GM21381 (cell line): ENCODE measurements around the gene ZBED4.

Experiments used
- ATAC-seq: cut with Tn5 transposase; IDR thresholded peaks from one replicate; pipeline ENCODE4 v1.9.1; 2021; ENCODE audit warnings: mild to moderate bottlenecking, moderate library complexity; ENCODE audit not compliant: unreplicated experiment

The ZBED4 gene

DNA sequence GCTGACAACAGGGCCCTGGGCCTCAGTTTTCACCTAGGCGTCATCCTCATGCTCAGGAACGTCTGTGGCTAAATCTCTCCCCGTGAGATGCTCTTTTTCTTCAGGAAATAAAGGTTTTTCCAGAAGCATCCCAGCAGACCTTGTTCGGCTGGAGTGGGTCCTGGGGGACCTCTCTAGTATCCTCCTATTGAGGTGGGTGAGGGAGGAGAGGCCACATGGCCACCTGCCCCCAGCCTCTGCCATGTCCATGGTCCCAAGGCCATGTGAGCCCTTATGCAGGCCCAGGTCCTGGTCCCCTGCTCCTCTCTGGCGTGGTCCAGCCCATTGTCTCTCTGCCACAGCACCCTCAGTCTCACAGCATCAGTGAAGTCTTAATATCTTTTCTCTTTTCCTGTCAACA is 42.6 kb downstream of the ZBED4 start:
- ATAC-seq = no peak

DNA sequence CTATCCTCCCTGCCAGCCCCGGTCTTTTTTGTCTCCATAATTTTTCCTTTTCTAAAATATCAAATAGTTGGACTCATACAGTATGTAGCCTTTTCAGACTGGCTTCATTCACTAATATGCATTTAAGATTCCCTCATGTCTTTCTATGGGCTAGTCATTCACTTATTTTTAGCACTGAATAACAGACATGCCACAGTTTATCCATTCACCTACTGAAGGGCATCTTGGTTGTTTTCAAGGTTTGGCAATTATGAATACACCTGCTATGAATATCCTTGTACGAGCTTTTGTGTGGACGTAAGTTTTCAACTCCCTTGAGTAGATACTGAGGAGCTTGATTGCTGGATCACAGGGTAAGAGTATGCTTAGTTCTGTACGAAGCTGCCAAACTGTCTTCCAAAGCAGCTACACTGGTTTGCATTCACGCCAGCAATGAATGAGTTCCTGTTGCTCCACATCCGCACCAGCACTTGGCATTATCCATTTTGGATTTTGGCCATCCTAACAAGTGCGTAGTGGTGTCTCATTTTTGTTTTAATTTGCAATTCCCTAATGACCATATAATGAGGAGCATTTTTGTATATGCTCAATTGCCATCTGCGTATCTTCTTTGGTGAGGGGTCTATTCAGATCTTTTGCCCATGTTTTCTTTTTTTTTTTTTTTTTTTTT is 43.5 kb downstream of the ZBED4 start:
- ATAC-seq = no peak

DNA sequence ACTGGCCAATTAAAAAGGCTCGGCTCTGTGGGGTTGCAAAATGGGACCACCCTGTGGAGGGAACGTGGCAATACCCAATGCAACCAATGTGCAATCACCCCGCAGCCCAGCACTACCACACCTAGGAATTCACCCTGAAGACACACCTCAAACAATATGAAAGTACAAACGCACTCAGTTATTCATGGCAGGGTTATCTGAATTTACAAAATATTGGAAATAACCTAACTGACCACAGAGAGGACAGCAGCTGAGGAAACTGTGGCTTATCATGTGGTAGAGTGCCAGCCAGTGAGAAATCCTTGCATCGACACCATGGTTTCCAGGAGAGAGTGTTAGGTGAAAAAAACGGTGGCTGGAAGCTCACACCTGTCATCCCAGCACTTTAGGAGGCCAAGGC is 45.9 kb downstream of the ZBED4 start:
- no peak for ATAC-seq

DNA sequence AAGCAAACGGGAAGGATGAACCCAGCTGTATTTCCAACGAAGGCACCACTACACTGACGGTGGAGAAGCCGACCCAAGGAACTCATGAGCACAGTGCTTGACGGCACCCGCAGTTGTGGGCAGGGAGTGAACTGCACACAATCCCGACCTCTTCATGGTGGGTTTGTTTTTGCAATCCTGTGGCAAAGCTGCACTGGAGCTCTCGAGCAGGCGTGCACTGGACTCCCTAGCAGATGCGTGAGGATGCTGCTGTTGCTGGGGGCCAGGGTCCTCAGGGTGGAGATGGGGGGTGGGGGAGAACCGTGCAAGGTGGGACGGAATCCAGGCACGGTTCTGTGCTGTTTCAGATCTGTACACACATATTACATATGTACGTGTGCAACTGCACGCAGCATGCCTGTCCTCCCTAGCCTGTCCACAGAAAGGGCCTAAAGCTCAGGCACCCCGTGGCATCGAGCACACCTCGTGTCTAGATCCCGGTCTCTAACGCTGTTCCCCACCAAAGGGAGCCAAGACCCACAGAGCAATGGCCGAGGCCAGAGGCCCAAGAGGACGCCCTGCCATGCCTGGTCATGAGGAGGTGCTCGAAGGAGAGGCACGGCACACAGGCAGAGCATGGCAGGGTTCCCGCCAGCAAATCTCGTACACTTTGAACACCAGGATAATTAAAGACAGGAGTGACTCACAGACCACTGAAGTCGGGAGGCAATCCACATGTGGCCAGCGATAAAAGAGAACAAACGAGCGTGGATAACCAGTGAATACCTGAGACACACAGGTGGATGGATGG is 47.0 kb downstream of the ZBED4 start:
- ATAC-seq = no peak

DNA sequence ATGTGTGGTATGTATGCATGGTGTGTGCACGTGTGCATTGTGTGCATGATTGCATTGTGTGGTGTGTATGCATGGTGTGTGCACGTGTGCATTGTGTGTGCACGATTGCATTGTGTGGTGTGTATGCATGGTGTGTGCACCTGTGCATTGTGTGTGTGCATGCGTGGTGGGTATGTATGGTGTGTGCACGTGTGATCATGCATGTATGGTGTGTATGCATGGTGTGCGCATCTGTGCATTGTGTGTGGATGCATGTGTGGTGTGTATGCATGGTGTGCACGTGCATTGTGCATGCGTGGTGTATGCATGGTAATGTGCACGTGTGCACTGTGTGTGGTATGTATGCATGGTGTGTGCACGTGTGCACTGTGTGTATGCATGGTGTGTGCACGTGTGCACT is 47.8 kb downstream of the ZBED4 start:
- ATAC-seq = no peak

DNA sequence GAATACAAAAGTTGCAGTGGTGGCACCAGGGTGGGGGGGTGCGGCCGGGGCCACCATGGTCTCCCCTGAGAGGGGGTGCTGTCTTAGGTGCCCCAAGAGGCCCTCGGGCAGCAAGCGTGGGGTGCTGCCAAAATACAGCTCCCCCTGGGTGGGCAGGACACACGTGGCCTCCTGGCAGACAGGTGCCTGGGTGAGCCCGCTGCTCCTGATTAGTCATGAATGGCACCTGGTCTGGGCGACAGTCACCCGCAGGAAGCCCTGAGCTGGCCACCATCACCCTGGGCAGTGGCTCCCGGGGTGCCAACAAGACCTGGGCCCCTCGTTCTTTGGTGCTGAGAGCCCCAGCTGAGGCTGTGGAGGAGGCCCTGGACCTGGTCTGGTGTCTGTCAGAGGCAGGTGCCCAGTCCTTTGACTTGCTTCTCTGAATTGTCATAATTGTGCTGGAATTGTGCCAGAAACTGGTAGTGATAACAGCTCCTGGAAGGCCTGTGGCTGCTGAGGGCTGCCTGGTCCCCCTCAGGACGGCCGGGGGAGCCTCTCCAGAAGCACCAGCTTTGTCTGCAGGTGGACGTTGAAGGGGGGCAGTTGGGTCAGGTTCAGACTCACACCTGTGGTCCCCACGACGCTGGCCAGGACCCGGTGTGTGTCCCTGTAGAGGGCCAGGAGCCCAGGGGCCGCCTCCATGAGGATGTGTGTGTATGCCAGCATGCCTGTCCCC is 49.8 kb downstream of the ZBED4 start:
- ATAC-seq = no peak

DNA sequence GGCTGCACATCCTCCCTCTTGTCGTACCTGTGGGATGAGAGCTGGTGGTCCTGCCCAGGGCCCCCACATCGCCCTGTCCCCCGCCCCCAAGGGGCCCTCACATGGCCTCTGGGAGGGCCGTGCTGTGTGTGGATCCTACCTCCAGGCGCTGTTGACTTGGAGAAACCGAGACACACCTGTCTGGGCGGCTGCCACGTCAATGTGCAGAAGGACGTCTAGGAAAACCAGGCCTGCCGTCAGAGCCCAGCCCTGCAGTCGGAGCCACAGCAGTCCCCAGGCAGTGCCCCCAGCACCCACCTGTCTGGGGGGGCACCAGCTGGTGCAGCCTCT is 50.4 kb downstream of the ZBED4 start:
- no peak for ATAC-seq

DNA sequence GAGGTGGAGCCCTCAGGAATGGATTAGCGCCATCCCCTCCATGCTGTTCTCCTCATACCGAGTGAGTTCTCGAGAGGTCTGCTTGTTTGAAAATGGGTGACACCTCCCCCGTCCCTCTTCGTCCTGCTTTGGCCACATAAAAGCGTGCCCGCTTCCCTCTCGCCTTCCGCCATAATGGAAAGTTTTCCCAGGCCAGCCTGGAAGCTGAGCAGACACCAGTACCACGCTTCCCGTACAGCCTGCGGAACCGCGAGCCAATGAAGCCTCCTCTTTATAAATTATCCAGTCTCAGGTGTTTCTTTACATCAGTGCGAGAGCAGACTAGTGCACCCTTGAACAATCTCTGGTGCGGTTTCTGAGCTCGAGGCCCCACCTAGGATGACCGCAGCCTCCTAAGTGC is 51.8 kb downstream of the ZBED4 start:
- ATAC-seq = no peak

DNA sequence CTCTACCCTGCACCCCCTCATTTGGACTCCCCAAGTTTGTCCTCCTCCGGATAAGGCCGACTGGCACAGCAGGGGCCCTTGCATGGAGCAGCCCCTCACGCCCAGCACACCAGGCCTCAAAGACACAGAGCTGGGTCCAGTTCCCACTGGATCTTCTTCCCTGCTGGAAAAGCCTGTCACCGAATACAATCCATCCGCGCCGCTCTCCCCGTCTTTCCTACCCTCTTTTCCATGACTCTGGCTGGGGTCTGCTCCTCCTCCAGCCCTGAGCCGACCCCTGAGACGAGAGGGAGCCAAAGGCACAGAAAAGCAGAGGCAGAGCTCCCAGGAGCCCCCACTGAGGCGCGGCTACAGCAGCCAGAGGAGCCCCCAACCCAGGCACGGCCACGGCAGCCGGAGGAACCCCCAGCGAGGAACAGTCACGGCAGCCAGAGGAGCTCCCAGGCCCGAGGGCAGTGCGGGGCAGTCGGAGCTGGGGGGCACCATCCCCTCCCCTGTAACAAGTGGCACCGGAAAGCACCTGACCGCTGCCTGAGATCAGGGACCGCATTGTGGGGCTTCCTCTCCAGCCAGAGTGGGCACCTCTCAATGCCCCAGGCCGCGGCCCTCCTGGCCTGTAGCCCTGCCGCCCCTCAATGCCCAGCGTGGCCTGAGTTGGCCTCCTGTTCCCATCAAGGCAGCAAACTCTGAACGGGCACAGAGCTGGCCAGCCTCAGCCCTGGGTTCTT is 52.6 kb downstream of the ZBED4 start:
- ATAC-seq = no peak

DNA sequence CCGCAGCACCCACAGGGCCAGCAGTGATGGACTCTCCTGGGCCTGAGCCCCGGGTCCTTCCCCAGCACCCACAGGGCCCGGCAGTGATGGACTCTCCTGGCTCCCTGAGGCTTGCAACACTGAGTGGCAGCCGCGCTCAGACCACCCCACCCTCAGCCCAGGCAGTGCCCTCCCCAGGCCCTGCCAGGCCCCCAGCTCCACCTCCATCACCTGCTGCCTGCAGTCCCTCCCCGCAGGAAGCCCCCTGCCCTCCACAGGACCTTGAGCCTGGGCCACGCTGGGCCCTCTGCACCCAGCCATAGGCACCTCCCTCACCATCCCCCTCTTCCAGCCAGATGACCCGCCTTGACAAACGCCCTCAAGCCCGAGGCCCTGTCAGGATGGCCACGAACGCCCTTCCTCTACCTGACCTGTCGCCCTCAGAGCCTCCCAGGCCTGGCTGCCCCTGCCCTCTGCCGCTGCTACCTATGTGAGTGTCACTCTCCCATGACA is 53.2 kb downstream of the ZBED4 start:
- no peak for ATAC-seq

DNA sequence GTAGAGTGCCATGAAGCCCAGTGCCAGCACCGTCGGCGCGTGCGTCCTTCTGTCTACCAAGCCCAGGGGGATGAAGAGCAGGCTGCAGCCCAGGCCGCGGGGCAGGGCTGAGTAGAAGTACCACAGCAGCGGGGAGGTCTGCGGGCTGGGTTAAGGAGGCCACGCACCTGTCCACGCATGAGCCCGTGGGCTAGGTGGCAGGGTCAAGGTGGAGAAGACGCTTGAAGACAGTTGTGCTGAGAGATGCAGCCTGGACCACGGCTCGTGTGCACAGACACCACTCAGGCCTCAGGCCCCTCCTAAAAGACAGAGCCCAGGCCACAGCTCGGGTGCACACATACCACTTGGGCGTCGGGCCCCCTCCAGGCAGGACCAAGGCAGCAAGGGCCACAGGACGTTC is 54.2 kb downstream of the ZBED4 start:
- ATAC-seq = no peak

DNA sequence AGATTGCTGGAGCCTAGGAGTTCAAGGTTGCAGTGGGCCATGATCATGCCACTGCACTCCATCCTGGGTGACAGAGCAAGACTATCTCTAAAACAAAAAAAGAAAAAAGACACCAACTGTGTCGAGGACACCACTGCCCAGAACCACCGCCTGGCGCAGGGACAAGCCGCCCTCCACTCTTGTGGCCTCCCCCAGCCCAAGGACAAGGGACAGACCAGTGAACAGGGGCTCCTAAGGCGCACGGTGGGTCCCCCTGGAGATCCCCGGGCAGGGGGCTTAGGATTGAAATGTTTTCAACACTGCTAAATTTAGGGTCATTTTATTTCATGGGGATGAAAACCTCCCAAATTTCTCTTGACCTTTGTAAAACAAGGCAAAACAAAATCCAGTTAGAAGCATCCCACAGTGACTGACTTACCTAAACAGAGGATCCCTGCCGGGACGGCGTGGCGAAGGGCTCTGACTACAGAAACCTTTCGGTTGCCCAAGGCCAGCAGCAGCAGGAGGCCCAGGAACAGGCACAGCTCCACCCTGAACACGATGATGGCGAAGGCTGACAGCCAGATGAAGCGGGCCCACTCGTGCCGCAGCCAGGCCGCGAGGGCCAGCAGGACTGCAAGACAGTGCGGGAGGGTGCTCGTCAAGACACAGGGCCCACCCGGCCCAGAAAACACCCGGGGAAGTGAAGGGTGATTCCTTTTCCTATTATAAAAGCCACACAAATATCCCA is 56.0 kb downstream of the ZBED4 start:
- ATAC-seq = no peak

DNA sequence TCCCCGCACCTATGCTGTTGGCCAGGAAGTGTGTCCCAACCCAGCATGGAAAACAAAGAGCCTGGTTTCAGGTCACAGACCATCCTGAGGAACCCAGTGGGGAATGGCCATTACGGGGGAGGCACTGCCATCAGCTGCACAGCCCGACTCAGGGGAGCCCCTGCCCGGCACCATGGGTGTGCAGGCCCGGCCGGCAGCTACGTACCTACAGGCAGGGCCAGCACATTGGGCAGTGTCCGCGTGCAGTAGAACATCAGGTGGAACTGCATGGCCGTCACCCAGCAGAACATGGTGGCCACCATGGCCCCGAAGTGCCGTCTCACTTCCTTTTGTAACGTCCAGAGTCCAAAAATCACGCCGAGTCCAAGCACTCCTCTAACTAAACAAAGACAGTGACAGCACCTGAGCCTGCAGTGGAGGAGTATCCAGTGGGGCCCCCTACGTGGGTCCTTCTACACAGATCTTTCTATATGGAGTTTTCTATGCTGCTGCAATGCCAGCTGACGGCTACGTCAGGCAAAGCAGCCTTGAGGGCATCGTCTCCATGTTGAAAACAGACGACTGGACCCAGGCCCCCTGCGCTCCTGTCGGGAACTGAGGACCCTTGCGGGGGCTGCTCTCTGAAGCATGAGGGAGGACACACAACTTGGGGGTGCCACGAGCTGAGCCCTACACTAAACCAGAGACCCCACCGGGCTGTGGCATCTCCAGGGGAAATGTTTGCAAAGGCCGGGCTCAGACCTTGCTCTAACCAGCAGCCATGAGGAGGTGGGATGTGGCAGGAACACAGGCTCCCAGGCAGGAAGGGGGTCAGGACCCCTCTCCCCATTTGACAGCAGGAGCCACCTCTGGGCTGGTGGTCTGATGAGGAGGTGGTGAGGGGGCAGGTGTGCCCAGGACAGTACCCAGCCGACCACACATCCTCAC is 56.8 kb downstream of the ZBED4 start:
- no peak for ATAC-seq

DNA sequence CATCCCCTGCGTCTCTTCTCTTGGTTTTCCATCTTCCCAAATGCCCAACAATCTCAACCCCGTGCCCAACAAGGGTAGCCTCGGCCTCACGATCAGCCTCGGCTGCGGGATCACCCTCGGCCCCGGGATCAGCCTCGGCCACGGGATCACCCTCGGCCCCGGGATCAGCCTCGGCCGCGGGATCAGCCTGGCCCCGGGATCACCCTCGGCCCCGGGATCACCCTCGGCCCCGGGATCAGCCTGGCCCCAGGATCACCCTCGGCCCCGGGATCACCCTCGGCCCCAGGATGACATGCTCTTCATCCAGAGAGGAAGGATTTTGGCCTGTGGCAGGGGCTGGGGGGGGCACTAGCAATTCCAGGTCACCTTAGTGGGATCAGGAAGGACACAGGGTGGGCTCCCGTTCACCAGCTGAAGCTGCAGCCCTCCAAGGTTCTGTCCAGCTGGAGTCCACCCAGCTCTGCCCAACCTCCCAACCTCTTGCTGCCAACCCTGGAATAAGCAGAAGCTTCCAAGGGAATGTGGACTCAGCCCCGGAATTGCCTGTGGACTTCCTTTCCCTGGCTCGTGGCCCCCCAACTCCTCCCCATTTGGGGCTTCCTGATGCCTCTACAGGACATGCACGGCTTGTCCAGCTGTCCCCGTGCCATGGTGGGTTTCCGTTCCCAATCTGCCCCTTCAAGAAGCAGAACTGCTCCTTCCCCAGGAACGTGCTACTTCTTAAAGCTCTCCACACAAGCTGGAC is 58.4 kb downstream of the ZBED4 start:
- no peak for ATAC-seq

DNA sequence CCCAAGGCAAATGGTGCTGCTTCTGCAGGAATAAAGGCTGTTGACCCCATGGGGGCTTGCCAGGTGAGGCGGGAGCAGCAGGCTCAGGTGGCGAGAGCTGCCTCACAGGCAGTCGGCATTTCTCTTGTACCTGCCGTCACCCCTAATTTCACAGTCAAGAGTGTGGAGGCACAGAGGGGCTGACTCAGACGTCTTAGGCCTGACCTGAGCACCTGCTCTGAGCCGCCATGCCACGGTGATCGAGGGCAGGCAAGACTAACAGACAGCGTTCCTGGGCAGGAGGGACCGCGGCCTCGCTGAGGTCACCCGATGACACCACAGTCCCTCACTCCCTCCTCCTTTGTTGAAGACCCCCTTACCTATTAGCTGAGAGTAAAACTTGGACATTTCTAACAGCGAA is 59.4 kb downstream of the ZBED4 start:
- no peak for ATAC-seq

DNA sequence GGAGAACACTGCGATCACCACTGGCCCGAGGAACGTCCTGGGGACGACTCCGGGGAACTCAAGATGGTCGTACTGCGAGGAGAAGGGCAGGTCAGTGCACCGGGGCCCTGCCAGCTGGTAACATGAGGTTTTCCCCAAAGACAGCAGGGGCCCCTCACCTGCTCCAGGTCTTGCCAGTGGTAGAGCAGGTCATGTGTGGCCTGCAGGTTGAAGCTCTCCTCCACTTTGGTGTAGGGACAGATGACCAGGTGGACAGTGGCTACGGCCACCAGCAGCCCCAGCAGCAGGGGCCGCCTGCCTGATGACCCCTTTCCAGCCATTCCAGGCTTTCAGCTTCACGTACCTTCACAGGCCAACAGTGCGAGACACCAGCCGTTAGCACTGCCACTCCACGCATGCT is 59.8 kb downstream of the ZBED4 start:
- ATAC-seq = no peak

DNA sequence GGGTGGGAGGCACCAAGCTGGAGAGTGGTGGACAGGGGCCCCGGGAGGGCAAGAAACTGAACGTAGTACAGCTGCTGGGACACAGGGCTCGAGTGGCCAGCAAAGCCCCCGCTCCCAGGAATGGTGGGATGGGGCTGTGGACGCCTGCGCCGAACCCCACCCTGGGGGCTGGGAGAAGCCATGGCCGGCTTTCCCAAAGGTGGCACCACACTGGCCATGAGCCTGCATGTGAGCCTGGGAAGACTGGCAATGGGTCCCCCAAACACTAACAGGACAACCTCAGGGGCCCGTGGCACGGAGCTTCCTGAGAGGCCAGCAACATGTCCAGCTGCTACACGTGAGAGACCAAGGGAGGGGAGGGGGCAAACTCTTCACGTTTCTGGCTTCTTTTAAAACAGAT is 60.6 kb downstream of the ZBED4 start:
- ATAC-seq = no peak

DNA sequence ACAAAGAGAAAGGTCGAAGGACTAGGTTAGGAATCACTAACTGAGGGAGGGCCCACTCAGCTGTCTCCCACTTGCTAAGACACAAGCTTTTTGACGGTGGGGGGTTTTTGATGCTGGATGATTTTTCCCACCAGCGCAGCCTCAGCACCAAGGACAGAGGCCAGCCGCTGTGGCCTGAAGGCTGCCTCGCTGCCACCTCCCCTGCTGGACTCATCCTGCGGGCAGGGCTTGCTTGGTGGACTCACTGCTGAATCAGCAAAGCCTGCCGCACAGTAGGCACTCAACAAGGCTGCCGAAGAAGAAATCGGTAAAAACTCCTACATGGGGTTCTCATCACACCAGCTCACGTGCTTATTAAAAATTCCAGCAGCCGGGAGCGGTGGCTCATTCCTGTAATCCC is 62.0 kb downstream of the ZBED4 start:
- no peak for ATAC-seq

DNA sequence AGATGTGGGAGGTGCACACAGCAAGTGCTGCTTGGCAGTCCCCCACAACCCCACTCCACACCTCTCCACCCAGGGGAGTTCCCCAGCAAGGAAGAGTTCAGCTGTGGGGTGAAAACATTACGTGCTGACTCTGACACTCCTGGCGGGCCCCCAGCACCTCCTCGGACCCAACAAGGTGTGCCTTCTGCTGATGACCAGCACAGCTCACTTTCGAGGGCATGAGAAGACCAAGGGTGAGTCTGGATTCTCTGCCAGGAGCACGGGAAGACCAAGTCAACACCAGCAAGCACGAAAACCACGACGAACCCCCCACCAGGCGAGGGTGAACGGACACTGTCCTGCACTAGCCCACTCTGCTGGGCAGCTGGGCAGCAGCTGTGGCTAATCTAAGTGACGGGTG is 63.2 kb downstream of the ZBED4 start:
- no peak for ATAC-seq
